ENCODE measurements around the gene PREX1.

DNA sequence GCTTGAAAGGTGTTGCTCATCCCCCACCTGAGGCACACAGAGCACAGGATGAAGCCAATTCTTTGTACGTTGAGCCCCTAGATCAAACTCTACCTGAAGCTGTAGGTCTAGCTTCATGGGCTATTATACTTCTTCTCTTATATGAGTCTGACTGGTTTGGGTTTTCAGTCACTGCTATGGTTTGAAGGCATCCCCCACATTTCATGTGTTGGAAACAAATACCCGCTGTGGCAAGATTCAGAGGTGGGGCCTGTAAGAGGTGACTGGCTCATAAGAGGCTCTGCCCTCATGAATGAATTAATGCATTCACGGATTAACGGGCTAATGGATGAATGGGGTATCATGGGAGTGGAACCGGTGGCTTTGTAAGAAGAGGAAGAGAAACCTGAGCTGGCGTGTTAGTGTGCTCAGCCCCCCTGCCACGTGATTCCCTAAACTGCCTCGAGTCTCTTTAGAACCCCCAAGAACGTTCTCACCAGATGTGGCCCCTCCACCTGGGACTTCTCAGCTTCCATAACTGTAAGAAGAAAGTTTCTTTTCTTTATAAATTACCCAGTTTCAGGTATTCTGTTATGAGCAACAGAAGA lies 39.2 kb downstream of the PREX1 start:
- no peak for TF ChIP-seq CTCF (conservative IDR thresholded peaks at IDR 0.05 in 1 of 2, IDR thresholded peaks at IDR 0.05 in 1 of 2; ENCODE audit: low read depth in 1 of 2, low read length in 2 of 2)
- TF ChIP-seq EZH2 (IDR thresholded peaks at IDR 0.05; ENCODE audit: low read length, missing control alignments) = no peak

Data from fibroblast of lung (primary cell).